Sigmoid colon (tissue), 4 donors: Measurements from ENCODE around the gene STPG1.

ENCODE experiments used
- CTCF ChIP-seq, 4 experiments: fragments of 450-650 bp in 3 of 4; fragments of 200-600 bp in 1 of 4; IDR thresholded peaks; one replicate each; pipeline ENCODE4 v1.5.1; 2016 to 2019; ENCODE audit warnings: antibody characterized with exemption in 4 of 4, mild to moderate bottlenecking in 3 of 4, moderate library complexity in 2 of 4
- POLR2AphosphoS5 ChIP-seq, 4 donors: sonication (generic); formaldehyde crosslinking; IDR thresholded peaks; one replicate each; pipeline ENCODE4 v1.6.1; 2017; ENCODE audit warnings: antibody characterized with exemption in 4 of 4

GRCh38 chr1:24369801-24370200 is 43.8 kb downstream of the STPG1 start:
- TF ChIP-seq CTCF (IDR thresholded peaks at IDR 0.05) (no peak), POLR2AphosphoS5 (IDR thresholded peaks at IDR 0.05) (no peak)
